GM12878 (cell line): Measurements from ENCODE around the gene BATF. TPM values are rescaled to one million over a fixed set of nuclear protein-coding genes. Genes with fewer than 3 reads are reported as not detected.

Source experiments
- ATAC-seq: fragments of 200-7000 bp; cut with Tn5 transposase; 3 replicates; pipeline ENCODE4 v1.9.1; 2020; ENCODE audit warnings: mild to moderate bottlenecking, moderate library complexity
- BruUV-seq: library from RNA; stranded (reverse); fragments of 400-500 nt; replicated peaks from 2 replicates; lab custom pipeline; 2021; lab: Mats Ljungman, UMichigan
- CTCF ChIA-PET: fragments of 300-600 bp; sonication (Branson Sonifier 250); formaldehyde crosslinking; extraction: SDS; loops from one replicate; lab custom pipeline; 2021; ENCODE audit warnings: inconsistent platforms; lab: Yijun Ruan, JAX
- POLR2A ChIA-PET: fragments of 350-600 bp; formaldehyde crosslinking; extraction: SDS; loops from one replicate; lab custom pipeline; 2021; ENCODE audit warnings: inconsistent platforms; lab: Charles Lee
- RAD21 ChIA-PET: fragments of 300-600 bp; sonication (Branson Sonifier 250); formaldehyde crosslinking; loops from one replicate; lab custom pipeline; 2023; ENCODE audit warnings: antibody characterized with exemption; ENCODE audit not compliant: unreplicated experiment; lab: Charles Lee
- SMC1A ChIA-PET: fragments of 300-600 bp; sonication (Branson Sonifier 250); formaldehyde crosslinking; loops from one replicate; lab custom pipeline; 2023; ENCODE audit not compliant: unreplicated experiment, uncharacterized antibody; lab: Charles Lee
- DNase-seq: peaks from one replicate; pipeline ENCODE4 v3.0.0-alpha.2; 2011; ENCODE audit warnings: low read depth, low spot score
- FAIRE-seq: peaks from 3 replicates; lab custom pipeline; 2011; peaks lifted over from hg19 to GRCh38; lab: Jason Lieb, UNC
- H2AFZ ChIP-seq: 2 replicates; pipeline ENCODE4 v1.6.0; 2011; ENCODE audit warnings: low read depth, low read length, control low read depth; ENCODE audit not compliant: control insufficient read depth
- H3K27ac ChIP-seq: 2 replicates; pipeline ENCODE4 v1.5.1; 2011; ENCODE audit warnings: control low read depth; ENCODE audit not compliant: control insufficient read depth, insufficient read depth
- H3K27me3 ChIP-seq, 2 experiments: replicated peaks in 1 of 2; 2 replicates each; pipeline versions ENCODE4 v1.6.0 to v1.6.1; 2011; ENCODE audit warnings: low read length in 1 of 2; ENCODE audit not compliant: control insufficient read depth in 2 of 2, insufficient read depth in 2 of 2
- H3K36me3 ChIP-seq, 2 experiments: 2 replicates each; pipeline ENCODE4 v1.5.1; 2011; ENCODE audit warnings: low read length in 1 of 2; ENCODE audit not compliant: control insufficient read depth in 2 of 2, insufficient read depth in 2 of 2
- H3K4me1 ChIP-seq: 2 replicates; pipeline ENCODE4 v1.6.1; 2011; ENCODE audit warnings: mild to moderate bottlenecking, low read length, moderate library complexity, mixed read lengths; ENCODE audit not compliant: control insufficient read depth, insufficient read depth
- H3K4me2 ChIP-seq: 2 replicates; pipeline ENCODE4 v1.6.0; 2011; ENCODE audit warnings: control low read depth; ENCODE audit not compliant: control insufficient read depth, insufficient read depth
- H3K4me3 ChIP-seq: fragments of 200-600 bp; sonication (generic); 2 replicates; pipeline ENCODE4 v1.5.1; 2016
- H3K79me2 ChIP-seq: 2 replicates; pipeline ENCODE4 v1.6.0; 2011; ENCODE audit warnings: low read length; ENCODE audit not compliant: control insufficient read depth, insufficient read depth
- H3K9ac ChIP-seq: 2 replicates; pipeline ENCODE4 v1.8.0; 2011; ENCODE audit warnings: low read length, control low read depth, mixed read lengths; ENCODE audit not compliant: control insufficient read depth, insufficient read depth
- H3K9me3 ChIP-seq: replicated peaks from 3 replicates; pipeline ENCODE4 v1.5.1; 2011; ENCODE audit warnings: mild to moderate bottlenecking, low read length; ENCODE audit not compliant: control insufficient read depth, insufficient read depth
- H4K20me1 ChIP-seq: 2 replicates; pipeline ENCODE4 v1.6.0; 2011; ENCODE audit not compliant: control insufficient read depth, insufficient read depth
- ASH2L ChIP-seq: fragments of 300-600, 200-600 bp; sonication (generic); IDR thresholded peaks from 2 replicates; pipeline ENCODE4 v1.6.1; 2017; ENCODE audit warnings: low read depth, mild to moderate bottlenecking, borderline replicate concordance
- ATF7 ChIP-seq: fragments of 450-650 bp; IDR thresholded peaks from 2 replicates; pipeline ENCODE4 v1.6.1; 2016; ENCODE audit warnings: low read depth, mild to moderate bottlenecking
- CHD4 ChIP-seq: fragments of 200-600 bp; sonication (generic); IDR thresholded peaks from 2 replicates; pipeline ENCODE4 v1.6.1; 2016; ENCODE audit warnings: mild to moderate bottlenecking
- HDAC2 ChIP-seq: fragments of 200-600 bp; sonication (generic); IDR thresholded peaks from 2 replicates; pipeline ENCODE4 v1.6.1; 2017
- MXI1 ChIP-seq: fragments of 150-350 bp; IDR thresholded peaks from 2 replicates; pipeline ENCODE4 v1.6.1; 2011; ENCODE audit warnings: low read depth, mild to moderate bottlenecking, inconsistent platforms, low read length, improper control_type of control experiment
- RUNX3 ChIP-seq: IDR thresholded peaks from 2 replicates; pipeline ENCODE4 v1.6.1; 2012; ENCODE audit warnings: low read length, inconsistent platforms
- SIX5 ChIP-seq: IDR thresholded peaks from 2 replicates; pipeline ENCODE4 v1.6.1; 2011; ENCODE audit warnings: mild to moderate bottlenecking, low read depth, low read length, moderate library complexity; ENCODE audit not compliant: severe bottlenecking
- SPI1 ChIP-seq: IDR thresholded peaks from 2 replicates; pipeline ENCODE4 v1.6.1; 2011; ENCODE audit warnings: low read depth, mild to moderate bottlenecking, low read length, moderate library complexity, borderline replicate concordance; ENCODE audit not compliant: insufficient read depth
- STAT1 ChIP-seq: fragments of 450-650 bp; conservative IDR thresholded peaks from 2 replicates; pipeline ENCODE4 v1.6.1; 2014; ENCODE audit warnings: antibody characterized with exemption, mild to moderate bottlenecking
- TARDBP ChIP-seq: IDR thresholded peaks from 2 replicates; pipeline ENCODE4 v1.6.1; 2016; ENCODE audit warnings: borderline replicate concordance
- TCF3 ChIP-seq: IDR thresholded peaks from 2 replicates; pipeline ENCODE4 v1.6.1; 2012; ENCODE audit warnings: low read depth, mild to moderate bottlenecking, low read length, borderline replicate concordance; ENCODE audit not compliant: insufficient read depth
- ZNF622 ChIP-seq: fragments of 450-650 bp; IDR thresholded peaks from 2 replicates; pipeline ENCODE4 v1.6.1; 2017; ENCODE audit warnings: mild to moderate bottlenecking, inconsistent platforms
- WGBS: methylation state at CpG from one replicate; pipeline ENCODE4 v1.1.6; 2016; ENCODE audit warnings: low lambda C conversion rate; ENCODE audit not compliant: insufficient replicate concordance, insufficient coverage; ENCODE audit errors: missing lambda C conversion rate; 5-methylcytosine and 5-hydroxymethylcytosine counted together
- in situ Hi-C: fragments of 300-500 bp; cut with MboI; formaldehyde crosslinking; loops from 9 replicates; pipeline ENCODE4 v1.14.3; 2018; ENCODE audit warnings: mixed read lengths
- intact Hi-C: fragments of 100-400 bp; cut with micrococcal nuclease; formaldehyde crosslinking; loops from one replicate; pipeline ENCODE4 v1.14.2; 2022; ENCODE audit not compliant: unreplicated experiment
- polyA plus RNA-seq, 11 experiments: library from polyadenylated mRNA; depleted of rRNA in 4 of 11; unstranded in 6 of 11; stranded (reverse) in 5 of 11; fragments of >200 nt; fragmentation: Nextera tagmentation in 4 of 11; fragmentation: Illumina TruSeq in 1 of 11; extraction: Ambion mirVana in 4 of 11; extraction: Trizol in 1 of 11; gene quantifications; 1 replicate in 1 of 11; 2 replicates in 10 of 11; pipeline versions ENCODE4 v1.2.1 to v1.2.3, GENCODE V29; 2011 to 2016; ENCODE audit warnings: inconsistent platforms in 2 of 11, missing spikeins in 2 of 11, low read depth in 1 of 11
- total RNA-seq, 4 experiments: library from RNA; depleted of rRNA in 3 of 4; stranded (reverse); fragments of >200 nt in 3 of 4; fragmentation: Illumina TruSeq in 1 of 4; extraction: Trizol in 1 of 4; gene quantifications; 2 replicates each; pipeline versions ENCODE4 v1.2.1 to v1.2.3, GENCODE V29; 2013 to 2021
- TF ChIP-seq, protein P1 (sequence below): fragments of 450-650 bp; formaldehyde crosslinking; IDR thresholded peaks from 2 replicates; pipeline ENCODE4 v1.4.0; 2020; ENCODE audit warnings: mild to moderate bottlenecking, moderate library complexity
- TF ChIP-seq, protein P2 (sequence below): IDR thresholded peaks from 2 replicates; pipeline ENCODE4 v1.6.1; 2011; ENCODE audit warnings: low read depth, low read length, improper control_type of control experiment, borderline replicate concordance
- TF ChIP-seq, protein P3 (sequence below): IDR thresholded peaks from 2 replicates; pipeline ENCODE4 v1.6.1; 2011; ENCODE audit warnings: low read depth, mild to moderate bottlenecking, low read length, moderate library complexity, borderline replicate concordance; ENCODE audit errors: extremely low read depth
- TF ChIP-seq, protein P4 (sequence below): fragments of 450-650 bp; IDR thresholded peaks from 2 replicates; pipeline ENCODE4 v1.6.1; 2016; ENCODE audit warnings: mild to moderate bottlenecking

The BATF gene
- total and polyA plus RNA-seq, 10 of the 15 experiments (the other 5 are each of a cell fraction or from before 2014, with no cell fraction given): 10.0 to 154 (median 103) TPM

DNA sequence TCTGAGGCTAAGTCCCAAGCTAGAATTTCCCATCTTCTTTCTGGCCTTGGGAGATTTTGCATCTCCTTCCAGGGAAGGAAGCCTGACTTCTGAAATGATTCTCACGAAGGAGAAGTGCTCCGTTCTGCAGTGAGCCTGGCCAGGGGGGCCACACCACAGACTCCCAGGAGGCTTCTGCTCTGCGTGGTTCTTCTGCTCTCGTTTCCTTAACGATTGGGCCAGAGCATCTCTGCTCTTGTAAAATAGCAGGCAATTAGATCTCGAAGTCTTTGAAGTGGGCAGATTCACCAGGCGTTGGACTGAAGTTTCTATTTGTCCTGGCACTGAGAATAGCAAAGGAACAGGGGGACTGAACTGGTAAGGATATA lies 6.7 kb upstream of the BATF start:
- peak overlapping the region; percentile 73 for H3K4me3 ChIP-seq
- peak overlapping the region; percentile 99 for H3K4me2 ChIP-seq
- H3K27ac ChIP-seq: peak overlapping the region; percentile 97
- peaks cover 59% of the 10 kb centered on the region for H3K4me1 ChIP-seq
- FAIRE-seq (no peak), DNase-seq (no peak), ATAC-seq (peak; percentile 75)
- peaks cover 33% of the 10 kb centered on the region for H3K79me2 ChIP-seq
- under 1% methylated on average over 7 of the region's 7 CpGs for whole genome bisulfite sequencing
- intact Hi-C loops (loop anchor here (1.0 to 2.0 kb wide), 2 partner anchors 16 to 23 kb away; no protein-coding TSS in a partner anchor), in situ Hi-C loops (no loop called here)
- no TSS peak for BruUV-seq
- H3K9ac ChIP-seq: peak overlapping the region; percentile 90
- no peaks in the 10 kb centered on the region for H3K27me3 ChIP-seq
- SMC1A ChIA-PET: interaction anchor here (1.1 to 19.9 kb wide), 15 partner anchors 7 to 210 kb away, joined by 3 to 619 read pairs (median 7); no protein-coding TSS in a partner anchor
- H2AFZ ChIP-seq: peak overlapping the region; percentile 54
- H4K20me1 ChIP-seq: no peaks in the 10 kb centered on the region
- RAD21 ChIA-PET: interaction anchor here (0.8 to 21.5 kb wide), 13 partner anchors 10 to 210 kb away, joined by 3 to 645 read pairs (median 6); partner anchors contain the start of gene BATF
- no peaks in the 10 kb centered on the region for H3K36me3 ChIP-seq
- CTCF ChIA-PET: interaction anchor here (0.9 to 21.2 kb wide), 12 partner anchors 9 to 140 kb away, joined by 3 to 520 read pairs (median 26); partner anchors contain the start of gene FLVCR2
- POLR2A ChIA-PET: interaction anchor here (0.6 to 19.7 kb wide), 9 partner anchors 8 to 332 kb away, joined by 3 to 385 read pairs (median 4); no protein-coding TSS in a partner anchor
- peaks cover 17% of the 10 kb centered on the region for H3K9me3 ChIP-seq
- TF ChIP-seq RUNX3 (peak; percentile 89), ZNF622 (no peak), SPI1 (peak; percentile 93), ASH2L (no peak), CHD4 (no peak), ATF7 (0 out of 2 replicates have a peak, but pooled peaks have one; percentile 23), TARDBP (peak; percentile 80; the same call in 1 of the 2 replicates), HDAC2 (no peak), TCF3 (0 out of 2 replicates have a peak, but pooled peaks have one; percentile 7), MXI1 (no peak), SIX5 (no peak), STAT1 (no peak)
- TF ChIP-seq, protein P1, sequence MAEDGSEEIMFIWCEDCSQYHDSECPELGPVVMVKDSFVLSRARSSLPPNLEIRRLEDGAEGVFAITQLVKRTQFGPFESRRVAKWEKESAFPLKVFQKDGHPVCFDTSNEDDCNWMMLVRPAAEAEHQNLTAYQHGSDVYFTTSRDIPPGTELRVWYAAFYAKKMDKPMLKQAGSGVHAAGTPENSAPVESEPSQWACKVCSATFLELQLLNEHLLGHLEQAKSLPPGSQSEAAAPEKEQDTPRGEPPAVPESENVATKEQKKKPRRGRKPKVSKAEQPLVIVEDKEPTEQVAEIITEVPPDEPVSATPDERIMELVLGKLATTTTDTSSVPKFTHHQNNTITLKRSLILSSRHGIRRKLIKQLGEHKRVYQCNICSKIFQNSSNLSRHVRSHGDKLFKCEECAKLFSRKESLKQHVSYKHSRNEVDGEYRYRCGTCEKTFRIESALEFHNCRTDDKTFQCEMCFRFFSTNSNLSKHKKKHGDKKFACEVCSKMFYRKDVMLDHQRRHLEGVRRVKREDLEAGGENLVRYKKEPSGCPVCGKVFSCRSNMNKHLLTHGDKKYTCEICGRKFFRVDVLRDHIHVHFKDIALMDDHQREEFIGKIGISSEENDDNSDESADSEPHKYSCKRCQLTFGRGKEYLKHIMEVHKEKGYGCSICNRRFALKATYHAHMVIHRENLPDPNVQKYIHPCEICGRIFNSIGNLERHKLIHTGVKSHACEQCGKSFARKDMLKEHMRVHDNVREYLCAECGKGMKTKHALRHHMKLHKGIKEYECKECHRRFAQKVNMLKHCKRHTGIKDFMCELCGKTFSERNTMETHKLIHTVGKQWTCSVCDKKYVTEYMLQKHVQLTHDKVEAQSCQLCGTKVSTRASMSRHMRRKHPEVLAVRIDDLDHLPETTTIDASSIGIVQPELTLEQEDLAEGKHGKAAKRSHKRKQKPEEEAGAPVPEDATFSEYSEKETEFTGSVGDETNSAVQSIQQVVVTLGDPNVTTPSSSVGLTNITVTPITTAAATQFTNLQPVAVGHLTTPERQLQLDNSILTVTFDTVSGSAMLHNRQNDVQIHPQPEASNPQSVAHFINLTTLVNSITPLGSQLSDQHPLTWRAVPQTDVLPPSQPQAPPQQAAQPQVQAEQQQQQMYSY (CRISPR knock-in tag): no peak
- TF ChIP-seq, protein P2, sequence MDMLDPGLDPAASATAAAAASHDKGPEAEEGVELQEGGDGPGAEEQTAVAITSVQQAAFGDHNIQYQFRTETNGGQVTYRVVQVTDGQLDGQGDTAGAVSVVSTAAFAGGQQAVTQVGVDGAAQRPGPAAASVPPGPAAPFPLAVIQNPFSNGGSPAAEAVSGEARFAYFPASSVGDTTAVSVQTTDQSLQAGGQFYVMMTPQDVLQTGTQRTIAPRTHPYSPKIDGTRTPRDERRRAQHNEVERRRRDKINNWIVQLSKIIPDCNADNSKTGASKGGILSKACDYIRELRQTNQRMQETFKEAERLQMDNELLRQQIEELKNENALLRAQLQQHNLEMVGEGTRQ: no peak
- TF ChIP-seq, protein P3, sequence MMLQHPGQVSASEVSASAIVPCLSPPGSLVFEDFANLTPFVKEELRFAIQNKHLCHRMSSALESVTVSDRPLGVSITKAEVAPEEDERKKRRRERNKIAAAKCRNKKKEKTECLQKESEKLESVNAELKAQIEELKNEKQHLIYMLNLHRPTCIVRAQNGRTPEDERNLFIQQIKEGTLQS: no peak
- TF ChIP-seq, protein P4, sequence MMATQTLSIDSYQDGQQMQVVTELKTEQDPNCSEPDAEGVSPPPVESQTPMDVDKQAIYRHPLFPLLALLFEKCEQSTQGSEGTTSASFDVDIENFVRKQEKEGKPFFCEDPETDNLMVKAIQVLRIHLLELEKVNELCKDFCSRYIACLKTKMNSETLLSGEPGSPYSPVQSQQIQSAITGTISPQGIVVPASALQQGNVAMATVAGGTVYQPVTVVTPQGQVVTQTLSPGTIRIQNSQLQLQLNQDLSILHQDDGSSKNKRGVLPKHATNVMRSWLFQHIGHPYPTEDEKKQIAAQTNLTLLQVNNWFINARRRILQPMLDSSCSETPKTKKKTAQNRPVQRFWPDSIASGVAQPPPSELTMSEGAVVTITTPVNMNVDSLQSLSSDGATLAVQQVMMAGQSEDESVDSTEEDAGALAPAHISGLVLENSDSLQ: no peak
